ENCODE results near the gene BCKDHB.

DNA sequence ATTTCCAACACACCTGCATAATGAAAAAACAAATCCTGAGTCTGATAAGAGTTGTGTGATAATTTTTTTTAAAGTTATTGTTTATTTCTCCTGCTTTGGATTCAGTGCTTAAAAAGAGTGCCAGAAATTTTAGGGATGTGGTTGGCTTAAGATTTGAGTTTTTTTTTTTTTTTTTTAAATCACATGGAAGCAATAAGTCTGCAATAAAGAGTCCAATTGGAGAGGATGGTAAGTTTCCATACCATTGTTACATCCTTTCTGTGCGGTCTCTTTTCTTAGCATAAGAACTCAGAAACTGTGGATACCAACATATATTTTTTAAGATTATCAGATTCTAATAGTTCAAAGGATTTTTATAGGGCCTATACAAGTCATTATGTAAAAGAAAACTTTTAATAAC is 171.0 kb downstream of the BCKDHB start:
- TF ChIP-seq EZH2 (optimal IDR thresholded peaks at IDR 0.05; ENCODE audit: low read depth, low read length) (no peak), EZH2phosphoT487 (IDR thresholded peaks at IDR 0.05; ENCODE audit: low read length) (no peak)
- TF ChIP-seq, protein P1, sequence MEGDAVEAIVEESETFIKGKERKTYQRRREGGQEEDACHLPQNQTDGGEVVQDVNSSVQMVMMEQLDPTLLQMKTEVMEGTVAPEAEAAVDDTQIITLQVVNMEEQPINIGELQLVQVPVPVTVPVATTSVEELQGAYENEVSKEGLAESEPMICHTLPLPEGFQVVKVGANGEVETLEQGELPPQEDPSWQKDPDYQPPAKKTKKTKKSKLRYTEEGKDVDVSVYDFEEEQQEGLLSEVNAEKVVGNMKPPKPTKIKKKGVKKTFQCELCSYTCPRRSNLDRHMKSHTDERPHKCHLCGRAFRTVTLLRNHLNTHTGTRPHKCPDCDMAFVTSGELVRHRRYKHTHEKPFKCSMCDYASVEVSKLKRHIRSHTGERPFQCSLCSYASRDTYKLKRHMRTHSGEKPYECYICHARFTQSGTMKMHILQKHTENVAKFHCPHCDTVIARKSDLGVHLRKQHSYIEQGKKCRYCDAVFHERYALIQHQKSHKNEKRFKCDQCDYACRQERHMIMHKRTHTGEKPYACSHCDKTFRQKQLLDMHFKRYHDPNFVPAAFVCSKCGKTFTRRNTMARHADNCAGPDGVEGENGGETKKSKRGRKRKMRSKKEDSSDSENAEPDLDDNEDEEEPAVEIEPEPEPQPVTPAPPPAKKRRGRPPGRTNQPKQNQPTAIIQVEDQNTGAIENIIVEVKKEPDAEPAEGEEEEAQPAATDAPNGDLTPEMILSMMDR (IDR thresholded peaks at IDR 0.05; ENCODE audit: low read length), result no peak
